ENCODE measurements around the gene AGTRAP.

AGTRAP gene

DNA sequence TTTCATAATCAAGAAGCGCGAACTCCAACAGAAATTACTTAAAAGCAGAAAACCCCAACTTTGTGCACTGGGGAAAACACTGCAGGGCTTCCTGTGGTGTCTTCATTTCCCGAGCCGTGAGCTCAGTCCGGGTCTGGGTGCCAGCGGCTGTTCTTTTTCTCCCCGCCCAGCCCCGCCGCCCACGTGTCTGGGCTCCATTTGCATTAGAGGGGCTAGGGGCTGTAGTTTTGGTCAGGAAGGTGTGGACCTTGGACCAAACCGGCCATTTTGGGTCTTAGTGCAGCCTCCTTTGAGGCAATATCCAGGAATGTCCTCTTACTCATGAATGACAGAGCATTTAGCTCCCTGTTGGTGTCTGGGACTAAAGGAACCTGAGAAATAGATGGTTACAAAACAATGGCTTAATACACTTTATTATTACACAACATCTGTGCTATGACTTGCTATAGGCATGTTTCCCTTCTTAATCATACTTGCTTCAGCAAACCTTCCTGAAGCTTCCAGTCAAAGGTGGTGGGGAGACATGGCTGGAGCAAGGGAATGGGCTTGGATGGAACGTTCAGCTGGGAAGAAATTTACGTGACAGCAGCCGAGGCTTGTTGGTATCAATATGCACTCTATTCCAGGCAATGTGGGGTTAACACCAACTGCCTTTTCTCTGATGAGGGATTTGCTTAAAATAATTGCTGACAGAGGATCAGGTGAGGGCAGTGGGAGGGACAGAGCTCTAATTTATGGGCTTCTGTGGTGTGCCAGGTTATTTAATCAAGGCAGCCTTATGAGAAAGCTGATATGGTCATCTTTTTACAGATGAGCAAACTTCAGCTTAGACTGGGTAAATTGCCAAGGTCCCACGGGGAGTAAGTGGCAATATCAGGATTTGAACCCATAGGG lies 1.1 kb downstream of the AGTRAP start:
- peak; percentile 44 for DNase-seq

DNA sequence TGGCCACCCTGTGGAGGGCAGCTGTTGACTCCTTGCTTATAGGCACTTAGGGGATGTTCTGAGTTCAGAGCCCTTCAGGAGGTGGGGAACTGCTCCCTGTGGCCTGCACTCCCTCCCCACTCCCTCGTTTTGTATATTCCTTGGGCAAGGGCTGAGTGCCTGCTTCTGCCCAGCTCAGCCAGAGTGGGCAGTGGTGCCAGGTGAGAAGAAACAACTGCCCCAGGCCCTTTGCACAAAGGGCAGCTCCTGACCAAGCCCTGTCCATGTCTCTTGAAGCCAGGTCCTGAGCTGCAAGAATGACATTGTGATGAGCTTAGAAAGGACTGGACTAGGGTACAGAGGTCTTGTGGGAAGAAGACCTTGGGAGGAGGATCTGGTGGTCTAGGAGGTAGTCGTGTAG lies 2.2 kb downstream of the AGTRAP start:
- DNase-seq, result no peak

DNA sequence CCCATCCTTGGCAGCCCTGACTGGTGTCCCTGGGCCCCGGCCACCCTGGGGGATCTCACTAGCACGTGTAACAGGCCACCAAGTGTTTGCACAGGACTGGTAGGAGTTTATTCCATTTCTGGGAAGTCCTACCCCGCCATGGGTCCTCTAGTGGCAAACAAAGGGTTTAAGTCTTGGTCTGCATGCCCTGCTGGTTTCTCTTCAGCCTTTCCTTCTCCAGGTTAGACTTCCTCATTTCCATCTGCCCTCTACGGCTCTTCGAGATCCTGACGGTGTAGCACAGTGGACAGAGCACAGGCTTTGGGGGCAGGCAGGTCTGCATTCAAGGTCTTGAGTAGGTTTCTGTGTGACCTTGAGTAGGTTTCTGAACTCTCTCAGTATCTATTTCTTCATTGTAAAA lies 2.8 kb downstream of the AGTRAP start:
- no peak for DNase-seq

DNA sequence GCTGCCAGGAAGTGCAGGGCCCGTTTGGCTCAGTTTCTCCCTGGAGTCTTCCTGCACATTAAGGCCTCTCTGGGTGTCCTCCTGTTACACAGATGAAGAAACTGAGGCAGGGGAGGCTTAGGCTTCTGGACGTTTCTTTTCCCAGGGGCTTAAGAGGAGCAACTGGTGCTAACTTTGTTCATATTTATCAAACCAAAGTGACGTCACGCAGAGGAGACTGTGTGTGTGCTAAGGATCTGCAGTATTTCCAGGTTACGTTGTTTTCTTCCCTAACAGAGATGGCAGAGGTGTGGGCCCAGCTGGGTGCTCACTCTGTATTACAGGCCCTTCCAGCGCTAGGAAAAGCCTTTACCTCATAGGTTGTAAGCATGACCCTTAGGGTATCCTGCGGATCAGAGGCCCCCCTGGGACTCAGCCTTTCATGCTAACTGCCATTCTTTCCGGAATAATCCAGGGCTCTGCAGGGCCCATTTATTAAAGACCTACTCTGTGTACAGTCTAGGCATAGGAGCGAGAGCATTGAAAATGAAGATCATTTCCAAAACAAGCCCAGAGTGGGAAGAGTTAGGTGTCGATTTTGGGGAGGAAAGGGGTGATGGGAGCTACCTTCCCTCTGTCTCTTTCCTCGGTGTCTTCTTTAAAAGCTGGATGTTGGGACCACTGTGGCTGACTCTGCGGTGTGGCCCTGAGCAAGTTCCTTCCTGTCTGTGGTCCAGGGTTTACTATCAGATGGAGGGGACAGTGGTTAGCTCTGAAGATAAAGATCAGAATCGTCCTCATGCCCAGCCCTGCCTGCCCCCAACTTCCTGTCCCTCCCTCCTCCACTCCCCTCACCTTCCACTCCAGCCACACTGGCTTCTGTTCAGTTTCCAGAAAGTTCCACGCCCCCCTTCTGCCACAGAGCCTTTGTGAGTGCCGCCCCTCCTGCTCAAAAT lies 4.6 kb downstream of the AGTRAP start:
- DNase-seq, result peak; percentile 33

DNA sequence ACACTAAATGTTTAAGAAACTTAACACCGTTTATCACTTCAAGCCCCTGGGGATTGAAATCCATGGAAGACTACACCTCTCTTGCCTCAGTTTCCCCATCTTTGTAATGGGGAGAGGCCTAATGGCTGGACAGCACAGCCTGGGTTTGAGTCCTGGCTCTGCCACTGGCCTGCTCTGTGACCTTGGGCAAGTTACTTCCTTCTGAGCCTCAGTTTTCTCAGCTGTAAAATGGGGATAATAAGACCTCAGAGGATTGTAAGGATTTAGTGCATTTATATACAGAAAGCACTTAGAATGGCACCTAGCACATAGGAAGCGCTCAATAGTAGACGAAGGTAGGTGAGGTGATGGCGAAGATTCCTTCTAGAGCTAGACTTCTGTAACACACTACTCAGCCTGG lies 5.5 kb downstream of the AGTRAP start:
- DNase-seq, result no peak

DNA sequence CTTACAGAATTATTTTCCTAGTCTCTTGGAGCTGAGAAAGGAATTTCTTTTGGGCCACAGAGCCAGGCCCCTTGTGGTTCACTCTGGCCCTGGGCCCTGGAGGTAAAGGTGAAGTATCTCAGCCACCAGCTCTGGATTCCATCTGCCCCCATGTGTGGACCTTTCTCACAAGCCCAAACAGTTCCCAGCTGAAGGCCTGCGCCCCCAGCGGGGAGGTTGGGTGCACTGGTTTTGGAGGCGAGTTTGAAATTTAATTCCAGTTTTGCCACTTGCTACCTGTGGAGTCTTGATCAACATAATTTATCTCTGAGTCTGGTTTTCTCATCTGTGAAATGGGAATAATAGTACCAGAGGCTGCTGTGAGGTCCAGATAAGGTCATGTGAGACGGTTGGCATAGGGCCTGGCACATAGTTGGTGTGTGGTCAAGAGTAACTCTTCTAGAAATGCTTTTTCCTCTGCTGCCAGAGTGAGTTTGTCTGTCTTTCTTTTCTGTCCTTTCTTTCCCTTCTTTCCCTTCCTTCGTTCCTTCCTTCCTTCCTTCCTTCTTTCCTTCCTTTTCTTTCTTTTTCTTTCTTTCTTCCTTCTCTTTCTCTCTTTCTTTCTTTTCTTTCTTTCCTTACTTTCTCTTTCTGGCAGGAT lies 6.1 kb downstream of the AGTRAP start:
- no peak for DNase-seq

DNA sequence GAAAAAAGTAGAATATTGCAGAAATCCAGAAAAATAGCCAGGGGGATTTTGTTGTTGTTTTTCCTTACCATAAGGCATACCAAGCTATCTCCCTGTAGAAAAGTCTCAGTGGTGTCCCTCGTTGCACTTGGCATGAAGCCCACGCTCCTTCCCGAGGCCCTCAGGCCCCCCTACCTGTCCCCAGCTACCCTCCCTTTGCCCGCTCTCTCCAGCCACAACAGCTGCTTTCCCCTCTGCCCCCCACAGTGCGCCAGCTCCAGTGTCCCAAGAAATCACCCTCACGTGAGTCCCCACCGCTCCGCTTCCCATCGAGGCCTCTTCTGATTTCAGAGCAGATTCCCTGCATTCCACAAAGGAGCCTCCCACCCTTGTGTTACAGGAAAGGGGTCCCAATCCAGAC lies 8.4 kb downstream of the AGTRAP start:
- no peak for DNase-seq

DNA sequence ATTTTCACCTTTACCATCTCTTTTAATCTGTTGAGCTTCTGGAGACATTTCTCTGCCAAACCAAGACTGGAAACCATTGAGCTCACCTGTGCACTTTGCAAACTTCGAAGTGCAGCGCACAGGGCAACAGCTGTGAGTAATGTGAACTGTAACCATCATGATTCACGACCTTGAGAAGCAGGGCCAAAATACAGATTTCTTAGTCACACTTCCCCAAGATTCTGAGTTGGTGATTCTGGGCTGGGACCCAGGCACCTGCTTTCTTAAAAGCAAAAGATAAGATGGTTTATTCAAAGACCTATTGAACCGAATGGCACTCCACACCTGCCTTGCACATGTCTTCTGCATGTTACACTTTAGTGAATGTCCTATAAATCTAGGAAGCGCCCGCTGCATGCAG lies 10.2 kb downstream of the AGTRAP start:
- DNase-seq, result no peak

DNA sequence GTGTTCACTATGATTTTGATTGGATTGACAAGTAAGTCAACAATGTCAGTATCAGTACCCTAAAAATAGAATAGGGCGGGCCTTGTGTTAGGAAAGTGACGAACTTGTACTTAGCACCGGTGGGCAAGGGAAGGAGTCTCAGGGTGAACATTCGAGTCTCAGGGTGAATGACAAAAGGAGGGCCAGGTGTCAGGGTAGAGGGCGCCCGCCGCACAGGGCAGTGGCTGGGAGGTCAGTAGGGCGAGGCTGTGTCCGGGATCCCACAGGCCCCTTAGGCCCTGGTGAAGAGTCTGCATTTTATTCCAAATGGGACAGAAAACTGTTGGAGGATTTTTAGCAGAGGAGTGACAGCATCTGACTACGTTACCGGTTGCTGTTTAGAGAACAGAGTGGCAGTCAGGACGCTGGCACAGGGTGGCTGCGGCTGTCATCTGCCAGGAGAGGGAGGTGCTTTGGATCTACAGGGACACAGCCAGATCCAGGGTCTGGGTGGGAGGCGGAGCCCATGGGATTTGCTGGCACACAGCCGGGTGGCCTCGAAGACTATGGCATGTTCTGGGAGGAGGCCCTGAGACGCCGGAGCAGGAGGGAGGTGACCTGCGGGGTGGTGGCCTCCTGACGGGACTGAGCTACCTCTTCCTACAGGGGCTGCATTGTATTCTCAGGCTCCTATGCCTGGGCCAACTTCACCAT lies 11.0 kb downstream of the AGTRAP start:
- DNase-seq, result no peak

DNA sequence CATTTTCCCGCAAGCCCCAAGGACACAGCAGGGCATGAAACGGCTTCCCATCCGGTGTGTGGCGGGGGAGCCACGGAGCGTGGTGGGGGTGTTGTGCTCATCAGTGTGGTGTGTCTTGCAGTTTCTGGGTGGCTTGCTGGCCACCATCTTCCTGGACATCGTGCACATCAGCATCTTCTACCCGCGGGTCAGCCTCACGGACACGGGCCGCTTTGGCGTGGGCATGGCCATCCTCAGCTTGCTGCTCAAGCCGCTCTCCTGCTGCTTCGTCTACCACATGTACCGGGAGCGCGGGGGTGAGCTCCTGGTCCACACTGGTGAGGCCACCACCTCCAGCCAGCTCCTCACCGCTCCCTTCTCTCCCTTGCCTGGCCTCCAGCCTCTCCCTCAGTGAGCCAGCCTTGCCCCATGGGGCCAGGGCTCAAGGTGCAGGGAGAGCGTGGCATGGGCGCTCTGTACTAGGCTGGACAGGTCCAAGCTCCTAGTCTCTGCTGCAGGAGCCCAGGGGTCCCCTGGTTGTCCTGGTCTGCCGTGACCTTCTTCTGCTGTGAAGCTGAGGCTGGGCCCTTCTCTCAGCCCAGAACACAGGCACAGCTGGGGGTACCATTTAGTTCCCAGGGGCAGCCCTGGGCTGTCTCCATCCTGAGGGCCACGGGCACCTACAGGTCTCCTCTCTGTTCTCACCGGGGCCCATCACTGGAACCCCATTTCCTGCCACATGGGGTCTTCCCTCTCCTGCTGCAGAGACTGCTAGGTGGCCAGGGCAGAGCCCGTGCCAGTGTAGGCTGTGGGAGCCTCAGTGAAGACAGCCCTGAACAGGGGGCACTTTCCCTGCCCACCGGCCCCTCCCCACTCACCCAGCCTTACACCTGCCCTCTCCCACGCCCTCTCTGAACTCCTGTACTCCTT lies 12.6 kb downstream of the AGTRAP start:
- no peak for DNase-seq

DNA sequence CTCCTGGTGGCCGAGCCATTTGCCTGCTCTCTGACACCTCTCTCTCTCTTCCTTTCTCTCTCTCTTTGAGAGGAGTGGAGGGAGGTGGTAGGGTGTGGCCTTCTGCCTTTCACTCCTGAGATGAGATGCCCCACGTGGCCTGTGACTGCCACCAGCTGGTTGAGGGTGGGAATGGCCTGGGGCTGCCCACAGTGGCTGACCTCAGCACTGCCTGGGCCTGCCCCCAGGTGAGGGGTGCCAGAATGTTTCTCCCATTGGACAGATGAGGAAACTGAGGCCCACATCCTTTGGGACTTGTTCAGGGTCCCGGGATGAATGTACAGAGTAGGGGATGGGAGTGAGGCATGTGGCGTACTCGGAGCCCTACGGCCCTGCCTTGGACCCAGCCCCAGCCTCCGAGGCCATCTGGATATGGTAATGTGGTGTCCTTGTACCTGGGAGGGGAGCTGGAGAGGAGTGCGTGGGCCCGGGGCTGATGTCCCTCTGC lies 13.3 kb downstream of the AGTRAP start:
- DNase-seq, result peak; percentile 51

DNA sequence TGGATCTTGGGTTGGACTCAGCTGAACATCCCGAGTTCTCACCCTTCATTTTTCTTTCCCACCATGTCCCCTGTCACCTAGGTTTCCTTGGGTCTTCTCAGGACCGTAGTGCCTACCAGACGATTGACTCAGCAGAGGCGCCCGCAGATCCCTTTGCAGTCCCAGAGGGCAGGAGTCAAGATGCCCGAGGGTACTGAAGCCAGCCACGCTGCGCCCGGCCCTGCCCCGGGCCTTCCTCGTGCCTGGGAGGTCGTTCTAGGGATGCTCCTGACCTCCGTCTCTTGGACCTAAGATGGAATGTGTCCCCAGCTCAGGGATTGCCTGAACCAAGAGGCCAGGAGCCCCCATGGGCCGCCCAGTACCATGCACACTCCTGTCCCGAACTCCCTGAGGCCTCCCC lies 14.1 kb downstream of the AGTRAP start:
- no peak for DNase-seq

DNA sequence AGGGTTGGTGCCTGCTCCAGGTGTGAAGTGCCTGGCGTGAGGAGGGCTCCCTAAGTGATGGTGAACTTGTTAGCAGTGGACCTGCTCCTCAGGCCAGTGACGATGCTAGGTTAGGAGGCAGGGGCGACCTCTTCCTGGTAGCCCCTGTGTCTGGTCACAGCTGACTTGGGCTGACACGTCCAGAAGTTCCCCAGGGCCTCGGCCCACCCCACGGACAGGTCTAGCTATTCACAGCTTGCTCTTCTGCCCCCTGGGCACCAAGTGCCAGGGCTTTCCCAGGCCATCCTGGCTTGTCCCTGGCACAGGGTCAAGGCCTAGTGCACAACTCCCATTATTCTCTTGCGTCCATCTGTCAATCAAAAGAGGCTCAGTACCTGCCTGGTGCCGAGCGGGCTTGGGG lies 15.2 kb downstream of the AGTRAP start:
- DNase-seq, result no peak

DNA sequence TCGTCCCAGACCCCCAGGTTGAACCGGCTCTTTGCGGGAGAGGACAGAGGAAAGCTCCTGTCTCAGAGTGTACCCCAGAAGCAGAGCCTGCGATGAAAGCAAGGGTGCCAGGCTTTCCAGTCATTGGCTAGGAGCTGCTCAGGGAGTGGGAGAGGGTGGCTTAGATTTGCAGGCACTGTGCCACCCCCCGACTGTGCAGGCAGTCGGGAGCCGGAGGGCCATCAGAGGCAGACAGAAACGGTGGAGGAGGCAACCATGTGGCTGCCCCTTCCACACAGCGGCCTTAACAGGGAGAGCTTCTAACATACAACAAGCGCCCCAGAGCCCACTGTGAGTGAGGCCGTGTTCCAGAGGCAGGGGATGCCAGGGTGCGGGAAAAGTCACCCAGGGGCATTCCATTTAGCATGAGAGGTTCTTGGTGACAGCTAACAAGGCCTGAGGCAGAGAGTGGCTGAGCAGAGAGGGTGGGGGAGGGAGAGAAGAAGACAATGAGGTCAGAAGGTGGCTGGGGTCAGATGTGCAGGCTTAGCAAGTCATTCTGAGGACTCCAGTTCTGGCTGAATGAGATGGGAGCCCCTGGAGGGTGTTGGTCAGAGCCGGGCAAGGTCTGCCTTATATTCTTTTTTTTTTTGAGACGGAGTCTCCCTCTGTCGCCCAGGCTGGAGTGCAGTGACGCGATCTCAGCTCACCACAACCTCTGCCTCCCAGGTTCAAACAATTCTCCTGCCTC lies 16.6 kb downstream of the AGTRAP start:
- no peak for DNase-seq

DNA sequence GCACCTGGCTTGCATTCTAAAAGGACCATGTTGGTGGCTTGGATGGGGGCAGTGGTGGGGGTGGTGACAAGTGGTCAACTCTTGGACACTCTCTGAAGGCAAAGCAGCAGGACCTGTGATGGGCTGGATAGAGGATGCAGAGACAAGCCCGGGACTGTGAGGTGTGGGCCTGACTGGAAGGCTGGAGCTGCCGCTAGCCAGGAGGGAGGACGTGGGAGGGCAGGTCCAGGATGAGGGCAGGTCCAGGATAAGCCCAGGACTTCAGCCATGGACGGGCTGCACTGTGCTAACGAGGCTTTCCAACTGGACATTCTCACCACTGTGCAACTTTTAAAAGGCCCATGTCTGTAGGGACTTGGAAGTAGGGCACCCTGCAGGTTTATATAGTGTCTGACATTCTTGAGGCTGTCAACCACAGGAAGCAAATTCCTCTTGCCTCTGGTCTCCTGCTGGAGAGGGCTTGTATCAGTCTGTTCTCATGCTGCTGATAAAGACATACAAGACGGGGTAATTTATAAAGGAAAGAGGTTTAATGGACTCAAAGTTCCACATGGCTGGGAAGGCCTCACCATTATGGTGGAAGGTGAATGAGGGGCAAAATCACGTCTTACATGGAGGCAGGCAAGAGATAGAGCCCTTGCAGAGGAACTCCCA lies 17.7 kb downstream of the AGTRAP start:
- no peak for DNase-seq

DNA sequence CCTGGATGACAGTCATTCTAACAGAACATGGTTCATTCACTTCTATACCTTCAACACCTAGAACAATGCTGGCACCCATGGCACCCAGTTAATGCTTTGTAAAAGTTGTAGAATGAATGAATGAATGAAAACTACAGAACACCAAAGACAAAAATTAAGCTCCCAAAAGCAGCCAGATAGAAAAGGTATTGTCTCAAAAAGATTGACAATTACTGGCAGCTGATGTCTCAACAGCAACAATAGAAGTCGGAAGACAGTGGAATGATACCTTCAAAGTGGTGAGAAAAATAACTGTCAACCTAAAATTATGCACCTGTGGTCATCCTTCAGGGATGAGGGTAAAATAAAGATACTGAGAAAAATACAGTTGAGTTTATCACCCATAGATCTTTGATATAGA lies 21.1 kb downstream of the AGTRAP start:
- no peak for DNase-seq

DNA sequence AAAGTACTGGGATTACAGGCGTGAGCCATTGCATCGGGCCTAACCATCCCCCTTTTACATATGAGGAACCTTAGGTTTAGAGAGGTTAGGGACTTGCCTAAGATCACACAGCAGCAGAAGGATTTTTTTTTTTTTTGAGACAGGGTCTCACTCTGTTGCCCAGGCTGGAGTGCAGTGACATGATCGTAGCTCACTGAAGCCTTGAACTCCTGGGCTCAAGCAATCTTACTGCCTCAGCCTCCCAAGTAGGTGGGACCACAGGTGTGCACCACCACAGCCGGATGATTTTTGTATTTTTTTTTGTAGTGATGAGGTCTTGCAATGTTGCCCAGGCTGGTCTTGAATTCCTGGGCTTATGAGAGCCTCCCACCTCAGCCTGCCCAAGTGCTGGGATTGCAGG lies 23.9 kb downstream of the AGTRAP start:
- DNase-seq, result no peak

DNA sequence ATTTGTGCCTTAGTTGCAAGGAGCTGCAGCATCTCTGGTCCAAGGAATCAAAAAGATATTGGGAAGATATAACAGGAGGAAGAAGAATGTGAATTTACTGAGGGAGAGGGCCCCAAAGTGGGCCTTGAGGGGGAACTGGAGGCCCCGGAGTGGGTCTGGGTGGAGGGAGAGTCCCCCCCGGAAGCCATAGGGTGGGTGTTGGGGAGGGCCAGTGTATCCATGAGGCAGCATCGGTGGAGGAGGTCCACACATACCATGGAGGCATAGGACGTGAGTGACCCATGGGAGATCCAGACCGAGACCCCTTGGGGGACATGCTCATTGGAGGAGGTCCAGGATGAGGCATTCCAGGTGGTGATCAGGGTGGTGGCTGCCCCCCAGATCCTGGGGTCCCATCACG lies 25.3 kb downstream of the AGTRAP start:
- DNase-seq, result no peak

DNA sequence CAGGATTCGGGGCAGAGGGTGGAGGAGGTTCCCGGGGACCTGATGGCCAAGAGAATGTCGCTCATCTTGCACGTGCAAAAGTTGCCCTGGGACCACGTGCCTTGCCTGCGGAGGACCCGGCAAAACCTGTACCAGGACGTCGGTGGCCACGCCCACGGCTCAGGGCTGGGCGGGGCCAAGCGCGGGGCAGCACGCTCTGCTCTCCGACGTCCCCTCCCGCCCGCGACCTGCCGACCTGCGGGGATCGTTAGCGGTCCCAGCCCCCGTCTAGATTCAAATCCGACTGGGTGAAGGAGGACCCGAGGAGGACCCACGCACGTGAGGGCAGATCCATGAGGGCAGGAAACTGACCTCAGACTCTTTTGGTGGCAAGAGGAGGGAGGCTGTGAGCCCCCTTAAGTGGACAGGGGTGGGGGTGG lies 26.1 kb downstream of the AGTRAP start, which contains the start of gene C1orf167:
TSS of gene C1orf167 (plus strand) at position 206 of the 419 bp plus-strand sequence. CDS start 2,208 bp downstream, outside the sequence.
- no peak for DNase-seq

DNA sequence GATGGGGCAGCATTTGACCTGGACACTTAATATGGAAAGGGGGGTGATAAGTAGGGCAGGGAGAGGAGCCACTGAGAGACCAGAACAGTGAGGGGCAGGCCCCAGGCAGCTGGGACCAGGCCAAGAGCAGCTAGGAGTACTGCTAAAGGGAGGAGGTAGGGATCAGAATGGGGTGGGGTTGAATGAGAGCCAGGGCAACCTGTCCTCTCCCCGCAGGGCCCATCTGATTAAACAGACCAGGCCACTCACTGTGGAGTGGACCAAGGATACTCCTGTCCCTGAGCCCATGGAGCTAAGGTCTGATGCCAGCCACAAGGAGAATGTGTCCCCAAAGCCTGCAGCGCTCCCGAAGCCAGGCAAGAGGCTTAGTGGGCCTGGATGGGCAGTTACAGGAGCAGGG lies 28.2 kb downstream of the AGTRAP start:
- DNase-seq, result no peak

All from central memory CD4-positive, alpha-beta T cell (primary cell).